ENCODE data around the gene GJA9.
A peak's percentile ranks its signal among the peaks of the same experiment; 100 is the strongest.
"Not testable (repeated sequence)": the region's sequence is repeated elsewhere in the genome, so short reads cannot be mapped to it uniquely, and the experiment has no call there.

GJA9 gene

GRCh38 chr1:38873027-38873969, 8.1 kb downstream of the GJA9 start, which contains the start of gene MYCBP:
Gene MYCBP (minus strand): TSS chr1:38873348. CDS start chr1:38873305, 43 bp downstream.
- peak; percentile 61 for DNase-seq (ENCODE audit: low read depth)

- DNase-seq (ENCODE audit: low read depth) = no peak
These were observed 8.9 kb downstream of the GJA9 start for GRCh38 chr1:38872401-38873026.

- no peak for DNase-seq (ENCODE audit: low read depth)
These were observed 10.4 kb downstream of the GJA9 start for GRCh38 chr1:38870996-38871395.

GRCh38 chr1:38867208-38867607, 14.2 kb downstream of the GJA9 start:
- DNase-seq (ENCODE audit: low read depth) = no peak

- no peak for DNase-seq (ENCODE audit: low read depth)
These were observed 16.2 kb downstream of the GJA9 start for GRCh38 chr1:38865112-38865715.

GRCh38 chr1:38860454-38860795, 21.0 kb downstream of the GJA9 start:
- DNase-seq (ENCODE audit: low read depth) = no peak

GRCh38 chr1:38859561-38860453, 21.6 kb downstream of the GJA9 start, which contains the start of gene RRAGC:
Gene RRAGC (minus strand): TSS chr1:38859772. CDS start chr1:38859646, 126 bp downstream.
- peak; percentile 88 for DNase-seq (ENCODE audit: low read depth)

- DNase-seq (ENCODE audit: low read depth) = no peak
These were observed 22.4 kb downstream of the GJA9 start for GRCh38 chr1:38858833-38859560.

GRCh38 chr1:38852780-38853179, 28.6 kb downstream of the GJA9 start:
- no peak for DNase-seq (ENCODE audit: low read depth)

- DNase-seq (ENCODE audit: low read depth) = no peak
These were observed 33.3 kb downstream of the GJA9 start for GRCh38 chr1:38848071-38848470.

GRCh38 chr1:38846210-38846609, 35.2 kb downstream of the GJA9 start:
- no peak for DNase-seq (ENCODE audit: low read depth)

- not testable (repeated sequence) for DNase-seq (ENCODE audit: low read depth)
These were observed 36.3 kb downstream of the GJA9 start for GRCh38 chr1:38845088-38845487.

- DNase-seq (ENCODE audit: low read depth) = no peak
These were observed 41.1 kb downstream of the GJA9 start for GRCh38 chr1:38840281-38840680.

- no peak for DNase-seq (ENCODE audit: low read depth)
These were observed 42.0 kb downstream of the GJA9 start for GRCh38 chr1:38839363-38839762.

GRCh38 chr1:38836316-38836715, 45.1 kb downstream of the GJA9 start:
- not testable (repeated sequence) for DNase-seq (ENCODE audit: low read depth)

- no peak for DNase-seq (ENCODE audit: low read depth)
These were observed 46.2 kb downstream of the GJA9 start for GRCh38 chr1:38834937-38835827.

GRCh38 chr1:38834221-38834782, 47.1 kb downstream of the GJA9 start:
- no peak for DNase-seq (ENCODE audit: low read depth)

GRCh38 chr1:38833146-38833545, 48.2 kb downstream of the GJA9 start:
- no peak for DNase-seq (ENCODE audit: low read depth)

GRCh38 chr1:38832370-38832734, 49.0 kb downstream of the GJA9 start:
- no peak for DNase-seq (ENCODE audit: low read depth)

All from GM04503 (cell line).